Keratinocyte (primary cell): ENCODE data around the gene MRPL49. TPM values are rescaled to one million over a fixed set of nuclear protein-coding genes. Genes with fewer than 3 reads are reported as not detected.

ENCODE experiments used
- DNase-seq: peaks from one replicate; pipeline ENCODE4 v3.0.0-alpha.2; 2011; ENCODE audit warnings: low read depth, missing footprints, low spot score
- FAIRE-seq: peaks from 2 replicates; lab custom pipeline; 2011; peaks lifted over from hg19 to GRCh38; lab: Jason Lieb, UNC
- H2AFZ ChIP-seq: 2 replicates; pipeline ENCODE4 v1.6.0; 2012; ENCODE audit warnings: low read length, control low read depth, inconsistent platforms; ENCODE audit not compliant: control insufficient read depth
- H3K27ac ChIP-seq: 2 replicates; pipeline ENCODE4 v1.5.1; 2011; ENCODE audit warnings: low read length; ENCODE audit not compliant: control insufficient read depth, insufficient read depth
- H3K27me3 ChIP-seq: 3 replicates; pipeline ENCODE4 v1.6.0; 2011; ENCODE audit warnings: low read length; ENCODE audit not compliant: control insufficient read depth, insufficient read depth; ENCODE audit errors: extremely low read depth
- H3K36me3 ChIP-seq, 2 experiments: 2 replicates in 1 of 2; 3 replicates in 1 of 2; pipeline ENCODE4 v1.5.1; 2011; ENCODE audit warnings: low read length in 2 of 2, mild to moderate bottlenecking in 1 of 2; ENCODE audit not compliant: control insufficient read depth in 2 of 2, insufficient read depth in 2 of 2; ENCODE audit errors: extremely low read depth in 1 of 2
- H3K4me1 ChIP-seq: 3 replicates; pipeline ENCODE4 v1.5.1; 2011; ENCODE audit warnings: low read length; ENCODE audit not compliant: control insufficient read depth, insufficient read depth; ENCODE audit errors: extremely low read depth
- H3K4me2 ChIP-seq: 3 replicates; pipeline ENCODE4 v1.6.0; 2011; ENCODE audit warnings: low read depth, low read length; ENCODE audit not compliant: control insufficient read depth, insufficient read depth; ENCODE audit errors: extremely low read depth
- H3K4me3 ChIP-seq, 3 experiments: fragments of 200-600 bp in 1 of 3; sonication (generic) in 1 of 3; 2 replicates in 2 of 3; 3 replicates in 1 of 3; pipeline ENCODE4 v1.5.1; 2011 to 2016; ENCODE audit warnings: low read length in 3 of 3, mild to moderate bottlenecking in 3 of 3, control low read depth in 2 of 3, inconsistent platforms in 1 of 3, low read depth in 1 of 3, mixed read lengths in 1 of 3, mixed run types in 1 of 3, moderate library complexity in 1 of 3; ENCODE audit not compliant: control insufficient read depth in 2 of 3, insufficient read depth in 2 of 3; ENCODE audit errors: extremely low read depth in 1 of 3
- H3K79me2 ChIP-seq: 2 replicates; pipeline ENCODE4 v1.6.0; 2012; ENCODE audit warnings: low read length; ENCODE audit not compliant: control insufficient read depth, insufficient read depth
- H3K9ac ChIP-seq: 3 replicates; pipeline ENCODE4 v1.6.0; 2011; ENCODE audit warnings: low read length; ENCODE audit not compliant: control insufficient read depth, insufficient read depth; ENCODE audit errors: extremely low read depth
- H3K9me1 ChIP-seq: 3 replicates; pipeline ENCODE4 v1.6.0; 2011; ENCODE audit warnings: low read length; ENCODE audit not compliant: control insufficient read depth, insufficient read depth; ENCODE audit errors: extremely low read depth
- H3K9me3 ChIP-seq: 2 replicates; pipeline ENCODE4 v1.5.1; 2012; ENCODE audit warnings: low read depth, low read length; ENCODE audit not compliant: control insufficient read depth
- H4K20me1 ChIP-seq: 3 replicates; pipeline ENCODE4 v1.6.0; 2011; ENCODE audit warnings: low read length; ENCODE audit not compliant: control insufficient read depth, insufficient read depth; ENCODE audit errors: extremely low read depth
- CTCF ChIP-seq, 3 experiments: IDR thresholded peaks in 1 of 3; conservative IDR thresholded peaks in 1 of 3; optimal IDR thresholded peaks in 1 of 3; 2 replicates in 2 of 3; 3 replicates in 1 of 3; pipeline versions ENCODE3 to v1.5.1; 2011; ENCODE audit warnings: low read length in 3 of 3, mild to moderate bottlenecking in 3 of 3, moderate library complexity in 2 of 3, control low read depth in 1 of 3, inconsistent platforms in 1 of 3; ENCODE audit not compliant: insufficient read depth in 2 of 3; ENCODE audit errors: extremely low read depth in 1 of 3
- EZH2 ChIP-seq: IDR thresholded peaks from one replicate; pipeline ENCODE4 v1.6.1; 2012; ENCODE audit warnings: inconsistent platforms, mild to moderate bottlenecking, low read length, moderate library complexity
- dilution Hi-C: fragments of 300-500 bp; cut with MboI; formaldehyde crosslinking; loops from one replicate; pipeline ENCODE4 v1.7.0; 2020; ENCODE audit warnings: low sequenced_read_pairs; ENCODE audit not compliant: extremely low pct_ligation_motif_present
- polyA plus RNA-seq, 5 experiments: library from polyadenylated mRNA; depleted of rRNA in 3 of 5; stranded (reverse) in 3 of 5; stranded (forward) in 1 of 5; unstranded in 1 of 5; fragments of >200 nt; gene quantifications; 1 replicate in 1 of 5; 2 replicates in 3 of 5; 3 replicates in 1 of 5; pipeline versions ENCODE4 v1.2.1 to v1.2.3, GENCODE V29; 2011 to 2012; ENCODE audit warnings: missing spikeins in 2 of 5, low read depth in 1 of 5, low replicate concordance in 1 of 5

MRPL49 gene
- polyA plus RNA-seq, 1 donor (not counting 4 experiments of a cell fraction or from before 2014, with no cell fraction given): 49.6 TPM

- no peak overlapping the region for H3K27ac ChIP-seq
- no peak for FAIRE-seq
- no peak overlapping the region for H3K9ac ChIP-seq
- no peaks in the 10 kb centered on the region for H4K20me1 ChIP-seq
- no peaks in the 10 kb centered on the region for H3K9me3 ChIP-seq
- no peaks in the 10 kb centered on the region for H3K9me1 ChIP-seq
- H3K27me3 ChIP-seq: no peaks in the 10 kb centered on the region
- H3K36me3 ChIP-seq: peaks cover 6 to 10% of the 10 kb centered on the region in 2 experiments
- TF ChIP-seq CTCF (optimal IDR thresholded peaks at IDR 0.05 in 1 of 3, IDR thresholded peaks at IDR 0.05 in 1 of 3, conservative IDR thresholded peaks at IDR 0.05 in 1 of 3; ENCODE audit: extremely low read depth in 1 of 3, insufficient read depth in 2 of 3, low read length in 3 of 3) (no peak), EZH2 (no peak)
- H3K79me2 ChIP-seq: peaks cover 7% of the 10 kb centered on the region
- H3K4me3 ChIP-seq: no peak overlapping the region
- no peak overlapping the region for H2AFZ ChIP-seq
- no peak overlapping the region for H3K4me2 ChIP-seq
- no peak for DNase-seq
- no peaks in the 10 kb centered on the region for H3K4me1 ChIP-seq
- dilution Hi-C loops: no loop called here
Measured at GRCh38 chr11:65102142-65103095, 19.7 kb upstream of the MRPL49 start.

- FAIRE-seq: no peak
Measured at GRCh38 chr11:65103476-65103875, 18.6 kb upstream of the MRPL49 start.

More at GRCh38 chr11:65103476-65103875, 18.6 kb upstream of the MRPL49 start:
- Histone ChIP-seq H4K20me1 (no peaks in the 10 kb centered on the region), H3K36me3 (peaks cover 8 to 10% of the 10 kb centered on the region in 2 experiments), H3K27ac (no peak overlapping the region), H3K9me1 (no peaks in the 10 kb centered on the region), H2AFZ (no peak overlapping the region), H3K4me3 (no peak overlapping the region), H3K4me2 (no peak overlapping the region), H3K79me2 (peaks cover 2% of the 10 kb centered on the region), H3K9ac (no peak overlapping the region), H3K4me1 (no peaks in the 10 kb centered on the region), H3K27me3 (no peaks in the 10 kb centered on the region), H3K9me3 (no peaks in the 10 kb centered on the region)
- TF ChIP-seq CTCF (optimal IDR thresholded peaks at IDR 0.05 in 1 of 3, IDR thresholded peaks at IDR 0.05 in 1 of 3, conservative IDR thresholded peaks at IDR 0.05 in 1 of 3; ENCODE audit: extremely low read depth in 1 of 3, insufficient read depth in 2 of 3, low read length in 3 of 3) (no peak), EZH2 (no peak)
- dilution Hi-C loops: no loop called here
- DNase-seq: no peak
